Middle frontal gyrus (tissue), 1 donor: Measurements from ENCODE around the gene ATG4C.
"Not testable (repeated sequence)": the region's sequence is repeated elsewhere in the genome, so short reads cannot be mapped to it uniquely, and the experiment has no call there.

Source experiments
- DNase-seq: peaks from one replicate; pipeline ENCODE4 v3.0.0-alpha.2; 2015; ENCODE audit warnings: low spot score; ENCODE audit errors: extremely low spot score

Gene ATG4C, protein sequence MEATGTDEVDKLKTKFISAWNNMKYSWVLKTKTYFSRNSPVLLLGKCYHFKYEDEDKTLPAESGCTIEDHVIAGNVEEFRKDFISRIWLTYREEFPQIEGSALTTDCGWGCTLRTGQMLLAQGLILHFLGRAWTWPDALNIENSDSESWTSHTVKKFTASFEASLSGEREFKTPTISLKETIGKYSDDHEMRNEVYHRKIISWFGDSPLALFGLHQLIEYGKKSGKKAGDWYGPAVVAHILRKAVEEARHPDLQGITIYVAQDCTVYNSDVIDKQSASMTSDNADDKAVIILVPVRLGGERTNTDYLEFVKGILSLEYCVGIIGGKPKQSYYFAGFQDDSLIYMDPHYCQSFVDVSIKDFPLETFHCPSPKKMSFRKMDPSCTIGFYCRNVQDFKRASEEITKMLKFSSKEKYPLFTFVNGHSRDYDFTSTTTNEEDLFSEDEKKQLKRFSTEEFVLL

DNA sequence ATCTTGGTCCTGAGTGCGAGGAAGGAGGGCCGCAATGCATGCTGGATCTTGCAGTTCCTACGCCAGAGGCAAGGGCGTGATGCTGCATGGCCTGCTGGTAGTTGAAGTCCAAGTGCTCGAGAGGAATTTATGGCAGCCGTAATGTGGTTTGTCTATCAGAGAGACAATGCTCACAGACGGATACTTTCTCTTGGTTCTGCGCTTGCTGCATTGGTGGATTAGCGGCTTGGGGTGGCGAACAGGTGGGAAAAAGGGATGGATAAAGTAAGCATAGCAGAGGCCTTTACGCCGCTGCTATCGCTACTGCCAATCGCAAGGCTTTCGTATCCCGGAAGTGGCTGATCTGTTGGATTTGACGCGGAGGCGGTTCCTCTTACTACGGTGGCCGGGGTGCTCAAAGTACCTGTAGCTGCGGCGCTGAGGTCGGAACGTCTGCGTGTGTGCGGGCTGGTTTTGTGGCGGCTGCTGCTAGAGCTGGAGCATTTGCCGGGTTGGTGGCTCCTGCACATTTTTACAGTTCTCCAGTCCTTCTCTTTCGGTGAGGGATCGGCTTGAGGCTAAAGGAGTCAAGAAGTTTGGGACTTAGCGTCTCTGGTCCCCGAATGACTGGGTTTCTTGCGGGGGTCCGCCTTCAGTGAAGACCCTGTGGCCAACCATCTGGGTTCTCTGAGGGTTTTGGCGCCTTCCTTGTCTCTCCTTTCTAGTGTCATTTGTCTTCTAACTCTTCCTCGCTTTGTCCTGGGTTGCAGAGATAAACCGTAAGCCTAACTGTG is at the start of gene ATG4C:
ATG4C (plus strand) TSS at position 397 of the 773 bp plus-strand sequence. CDS start 19,655 bp downstream, outside the sequence.
- DNase-seq = peak; percentile 96

DNA sequence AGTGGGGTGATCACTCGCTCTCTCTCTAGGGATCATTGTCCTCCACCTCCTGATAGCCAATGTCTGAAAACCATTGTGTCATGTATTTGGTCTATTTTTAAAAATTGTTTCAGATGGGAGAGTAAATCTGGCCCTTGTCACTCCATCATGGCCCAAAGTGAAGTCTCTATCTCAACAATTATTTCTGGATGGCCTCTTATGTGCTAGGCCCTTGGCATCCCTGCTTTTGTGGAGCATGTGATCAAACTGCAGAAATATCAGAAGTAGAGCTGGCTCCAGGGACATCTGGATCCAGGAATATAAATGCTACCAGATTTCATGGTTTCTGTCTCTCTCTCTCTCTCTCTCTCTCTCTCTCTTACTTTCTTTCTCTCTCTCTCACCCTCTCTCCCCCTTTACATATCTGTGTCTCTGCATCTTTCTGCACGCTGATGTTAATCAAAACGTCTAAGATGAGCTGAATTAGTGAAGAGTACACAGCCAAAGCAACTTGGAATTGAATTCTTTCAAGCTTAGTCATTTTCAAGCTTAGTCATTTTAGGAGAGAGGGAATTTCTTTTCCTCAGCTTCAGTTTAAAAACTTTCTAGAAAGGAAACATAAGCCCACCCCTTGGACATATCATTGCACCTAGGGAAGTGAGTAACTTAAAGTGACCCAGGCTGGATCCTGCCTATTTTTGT is 48.3 kb upstream of the ATG4C start:
- DNase-seq = no peak

DNA sequence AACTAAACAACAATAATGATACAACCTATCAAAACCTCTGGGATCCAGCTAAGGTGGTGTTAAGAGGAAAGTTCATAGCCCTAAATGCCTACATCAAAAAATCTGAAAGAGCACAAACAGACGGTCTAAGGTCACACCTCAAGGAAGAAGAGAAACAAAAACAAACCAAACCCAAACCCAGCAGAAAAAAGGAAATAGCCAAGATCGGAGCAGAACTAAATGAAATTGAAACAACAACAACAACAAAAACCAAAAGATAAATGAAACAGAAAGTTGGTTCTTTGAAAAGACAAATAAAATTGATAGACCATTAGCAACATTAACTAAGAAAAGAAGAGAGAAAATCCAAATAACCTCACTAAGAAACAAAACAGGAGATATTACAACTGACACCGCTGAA is 43.2 kb upstream of the ATG4C start:
- DNase-seq = not testable (repeated sequence)

DNA sequence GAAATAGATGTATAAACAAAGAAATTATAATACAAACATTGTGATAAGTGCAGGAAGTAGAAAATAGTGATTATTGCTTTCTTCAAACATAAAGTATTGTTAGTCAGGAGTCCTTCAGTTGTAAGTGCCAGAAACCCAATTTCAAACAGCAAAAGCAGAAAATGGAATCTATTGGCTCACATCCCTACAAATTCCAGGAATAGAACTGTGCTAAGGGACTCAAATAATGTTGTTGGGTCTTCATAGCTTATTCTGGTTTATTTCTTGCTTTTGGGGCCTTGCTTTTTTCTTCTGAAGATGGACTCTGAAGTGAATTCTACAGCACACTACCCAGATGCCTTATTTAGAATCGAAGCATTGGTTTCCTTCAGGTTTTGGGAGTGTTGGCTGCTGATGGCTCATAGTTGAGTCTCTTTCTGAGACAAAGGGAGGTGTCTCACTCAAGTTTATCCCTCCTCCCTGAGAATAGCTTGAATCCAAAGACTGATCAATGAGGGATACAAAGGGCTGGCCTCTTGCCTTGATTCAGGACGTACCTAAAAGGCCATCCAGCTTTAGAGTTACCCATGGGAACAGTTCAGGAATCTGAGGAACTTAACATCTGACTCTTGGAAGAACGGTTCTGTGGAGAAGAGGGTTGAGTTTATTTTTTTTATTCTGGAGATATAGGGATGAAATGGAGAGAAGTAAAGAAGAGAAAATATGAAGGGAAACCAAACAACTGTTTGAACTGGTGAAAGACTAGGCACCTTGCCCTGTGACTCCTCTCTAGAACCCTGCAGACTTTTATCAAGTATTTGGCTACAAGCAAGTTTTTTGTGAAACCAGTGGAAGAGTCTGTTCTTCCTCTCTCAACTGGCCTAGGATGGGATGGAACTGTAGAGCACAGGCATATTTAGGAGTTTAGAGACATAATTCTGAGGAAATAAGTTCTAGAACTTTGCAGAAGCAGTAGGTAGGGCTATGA is 39.0 kb upstream of the ATG4C start:
- no peak for DNase-seq

DNA sequence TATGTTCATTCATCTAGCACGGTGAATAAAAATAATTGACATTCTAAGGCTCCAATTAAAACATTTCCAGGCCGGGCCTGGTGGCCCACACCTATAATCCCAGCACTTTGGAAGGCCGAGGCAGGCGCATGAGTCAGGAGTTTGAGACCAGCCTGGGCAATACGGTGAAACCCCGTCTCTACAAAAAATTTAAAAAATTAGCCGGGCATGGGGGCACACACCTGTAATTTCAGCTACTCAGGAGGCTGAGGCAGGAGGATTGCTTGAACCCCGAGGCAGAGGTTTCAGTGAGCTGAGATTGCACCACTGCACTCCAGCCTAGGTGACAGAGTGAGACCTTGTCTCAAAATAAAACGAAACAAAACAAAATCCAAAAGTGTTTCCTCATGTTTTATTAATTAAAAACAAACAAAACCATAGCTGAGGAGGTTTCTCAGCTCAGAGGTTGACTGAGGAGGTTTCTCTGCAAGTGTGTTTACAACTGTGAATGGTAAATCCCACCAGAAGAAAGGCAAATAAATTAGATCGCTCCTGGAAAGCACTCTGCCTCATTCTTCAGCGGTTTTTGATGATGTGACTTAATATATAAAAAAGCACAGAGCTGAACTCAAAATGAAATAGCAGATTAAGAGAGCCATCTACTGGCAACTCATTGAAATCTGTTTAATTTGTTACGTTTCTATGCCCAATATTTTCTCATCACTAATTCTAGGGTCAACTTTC is 37.7 kb upstream of the ATG4C start:
- peak; percentile 34 for DNase-seq

DNA sequence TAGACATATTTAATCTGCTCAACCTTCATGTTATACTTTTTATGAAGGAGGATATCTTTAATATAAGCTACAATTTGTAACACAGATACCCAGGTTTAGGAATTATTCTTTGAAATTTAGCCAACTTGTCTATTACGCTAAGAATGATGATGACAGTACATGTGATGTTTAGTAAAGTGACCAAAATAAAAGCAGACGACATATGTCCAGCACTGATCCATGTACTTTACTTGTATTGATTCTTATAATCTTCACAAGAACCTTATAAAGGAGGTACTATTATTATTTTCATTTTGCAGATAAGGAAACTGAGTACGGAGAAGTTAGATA is 37.2 kb upstream of the ATG4C start:
- no peak for DNase-seq

DNA sequence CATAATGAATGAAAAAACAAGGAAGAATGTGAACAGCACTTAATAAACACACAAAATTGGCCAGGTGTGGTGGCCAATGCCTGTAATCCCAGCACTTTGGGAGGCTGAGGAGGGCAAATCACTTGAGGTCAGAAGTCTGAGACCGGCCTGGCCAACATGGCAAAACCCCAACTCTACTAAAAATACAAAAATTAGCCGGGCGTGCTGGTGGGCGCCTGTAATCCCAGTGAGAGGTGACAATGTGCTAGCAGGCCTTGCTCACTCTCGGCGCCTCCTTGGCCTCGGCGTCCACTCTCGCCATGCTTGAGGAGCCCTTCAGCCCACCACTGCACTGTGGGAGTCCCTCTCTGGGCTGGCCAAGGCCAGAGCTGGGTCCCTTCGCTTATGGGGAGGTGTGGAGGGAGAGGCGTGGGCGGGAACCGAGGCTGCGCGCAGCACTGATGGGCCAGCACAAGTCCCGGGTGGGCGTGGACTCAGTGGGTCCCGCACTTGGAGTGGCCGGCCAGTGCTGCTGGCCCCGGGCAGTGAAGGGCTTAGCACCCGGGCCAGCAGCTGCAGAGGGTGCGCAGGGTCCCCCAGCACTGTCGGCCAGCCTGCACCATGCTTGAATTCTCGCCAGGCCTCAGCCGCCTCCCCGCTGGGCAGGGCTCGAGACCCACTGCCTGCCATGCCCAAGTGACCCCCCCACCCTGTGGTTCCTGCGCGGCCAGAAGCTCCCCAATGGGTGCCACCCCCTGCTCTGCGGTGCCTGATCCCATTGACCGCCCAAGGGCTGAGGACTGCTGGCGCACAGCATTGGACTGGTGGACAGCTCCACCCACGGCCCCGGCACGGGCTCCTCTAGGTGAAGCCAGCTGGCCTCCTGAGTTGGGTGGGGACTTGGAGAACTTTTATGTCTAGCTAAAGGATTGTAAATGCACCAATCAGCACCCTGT is 30.6 kb upstream of the ATG4C start:
- no peak for DNase-seq

DNA sequence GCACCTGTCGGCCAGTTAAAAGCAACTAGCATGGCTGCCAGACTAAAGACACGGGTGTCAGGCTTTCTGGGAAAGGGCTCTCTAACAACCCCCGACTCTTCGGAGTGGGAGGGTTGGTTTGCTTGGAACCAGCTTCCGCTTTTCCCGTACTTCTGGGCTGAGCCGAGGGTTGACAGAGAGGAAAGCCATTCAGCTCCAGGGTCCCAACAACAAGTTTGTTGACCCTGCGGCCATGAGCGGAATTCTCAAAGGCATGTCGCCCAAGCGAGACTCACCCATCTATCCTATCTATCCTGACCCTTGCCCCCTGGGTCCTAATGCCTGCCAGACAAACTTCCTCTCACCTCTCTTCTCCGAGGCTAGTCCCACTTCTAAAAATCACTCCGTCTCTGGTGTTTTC is 29.0 kb upstream of the ATG4C start:
- not testable (repeated sequence) for DNase-seq

DNA sequence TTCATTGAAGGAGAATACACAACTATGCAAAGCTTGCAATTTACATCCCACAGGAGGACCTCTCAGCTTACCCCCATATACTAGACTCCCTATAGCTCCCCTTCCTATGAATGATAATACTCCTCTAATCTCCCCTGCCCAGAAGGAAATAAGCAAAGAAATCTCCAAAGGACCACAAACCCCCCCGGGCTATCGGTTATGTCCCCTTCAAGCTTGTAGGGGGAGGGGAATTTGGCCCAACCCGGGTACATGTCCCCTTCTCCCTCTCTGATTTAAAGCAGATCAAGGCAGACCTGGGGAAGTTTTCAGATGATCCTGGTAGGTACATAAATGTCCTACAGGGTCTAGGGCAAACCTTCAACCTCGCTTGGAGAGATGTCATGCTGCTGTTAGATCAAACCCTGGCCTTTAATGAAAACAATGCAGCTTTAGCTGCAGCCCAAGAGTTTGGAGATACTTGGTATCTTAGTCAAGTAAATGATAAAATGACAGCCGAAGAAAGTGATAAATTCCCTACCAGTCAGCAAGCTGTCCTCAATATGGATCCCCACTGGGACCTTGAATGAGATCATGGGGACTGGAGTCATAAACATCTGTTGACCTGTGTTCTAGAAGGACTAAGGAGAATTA is 27.6 kb upstream of the ATG4C start:
- DNase-seq = not testable (repeated sequence)

DNA sequence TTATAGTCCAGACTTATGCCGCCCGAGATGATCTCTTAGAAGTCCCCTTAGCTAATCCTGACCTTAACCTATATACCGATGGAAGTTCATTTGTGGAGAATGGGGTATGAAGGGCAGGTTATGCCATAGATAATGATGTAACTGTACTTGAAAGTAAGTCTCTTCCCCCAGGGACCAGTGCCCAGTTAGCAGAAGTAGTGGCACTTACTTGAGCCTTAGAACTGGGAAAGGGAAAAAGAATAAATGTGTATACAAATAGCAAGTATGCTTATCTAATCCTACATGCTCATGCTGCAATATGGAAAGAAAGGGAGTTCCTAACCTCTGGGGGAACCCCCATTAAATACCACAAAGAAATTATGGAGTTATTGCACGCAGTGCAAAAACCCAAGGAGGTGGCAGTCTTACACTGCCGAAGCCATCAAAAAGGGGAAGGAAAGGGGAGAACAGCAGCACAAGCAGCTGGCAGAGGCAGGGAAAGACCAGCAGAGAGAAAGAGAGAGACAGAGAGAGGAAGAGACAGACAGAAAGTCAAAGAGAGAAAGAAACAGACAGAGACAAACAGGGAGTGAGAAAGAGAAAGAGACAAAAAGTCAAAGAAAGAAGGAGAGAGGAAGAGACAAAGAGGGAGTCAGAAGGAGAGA is 24.6 kb upstream of the ATG4C start:
- not testable (repeated sequence) for DNase-seq

DNA sequence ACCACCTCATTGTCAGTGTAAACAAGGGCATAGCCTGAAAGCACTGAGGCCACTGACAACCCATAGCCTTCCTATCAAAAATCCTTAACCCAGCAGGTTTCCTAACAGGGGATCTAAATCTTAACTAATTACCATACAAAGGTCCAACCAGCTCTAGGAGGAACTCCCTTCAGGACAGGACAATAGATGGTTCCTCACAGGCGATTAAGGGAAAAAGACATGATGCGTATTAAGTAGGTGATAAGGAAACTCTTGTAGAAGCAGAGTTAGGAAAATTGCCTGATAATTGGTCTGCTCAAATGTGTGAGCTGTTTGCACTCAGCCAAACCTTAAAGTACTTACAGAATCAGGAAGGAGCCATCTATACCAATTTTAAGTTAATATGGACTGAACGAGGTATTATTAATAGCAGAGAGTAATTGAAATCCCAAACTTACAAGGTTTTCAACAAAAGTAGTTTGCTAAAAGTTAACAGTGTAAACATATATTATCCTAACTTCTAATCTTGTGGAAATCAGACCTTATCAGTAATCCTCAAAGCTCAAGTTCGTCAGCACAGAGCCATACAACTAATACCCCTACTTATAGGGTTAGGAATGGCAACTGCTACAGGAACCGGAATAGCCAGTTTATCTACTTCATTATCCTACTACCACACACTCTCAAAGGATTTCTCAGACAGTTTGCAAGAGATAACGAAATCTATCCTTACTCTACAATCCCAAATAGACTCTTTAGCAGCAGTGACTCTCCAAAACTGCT is 23.7 kb upstream of the ATG4C start:
- not testable (repeated sequence) for DNase-seq

DNA sequence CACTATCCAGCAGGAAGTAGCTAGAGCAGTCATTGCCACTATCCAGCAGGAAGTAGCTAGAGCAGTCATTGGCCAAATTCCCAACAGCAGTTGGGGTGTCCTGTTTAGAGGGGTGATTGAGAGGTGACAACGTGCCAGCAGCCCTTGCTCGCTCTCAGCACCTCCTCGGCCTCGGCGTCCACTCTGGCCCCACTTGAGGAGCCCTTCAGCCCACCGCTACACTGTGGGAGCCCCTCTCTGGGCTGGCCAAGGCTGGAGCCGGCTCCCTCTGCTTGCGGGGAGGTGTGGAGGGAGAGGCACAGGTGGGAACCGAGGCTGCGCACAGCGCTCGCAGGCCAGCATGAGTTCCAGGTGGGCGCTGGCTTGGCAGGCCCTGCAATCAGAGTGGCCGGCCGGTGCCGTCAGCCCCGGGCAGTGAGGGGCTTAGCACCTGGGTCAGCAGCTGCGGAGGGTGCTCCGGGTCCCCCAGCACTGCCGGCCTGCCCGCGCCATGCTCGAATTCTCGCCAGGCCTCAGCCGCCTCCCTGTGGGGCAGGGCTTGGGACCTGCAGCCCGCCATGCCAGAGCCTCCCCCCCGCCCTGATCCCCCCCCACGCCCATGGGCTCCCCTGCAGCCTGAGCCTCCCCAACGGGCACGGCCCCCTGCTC is 22.6 kb upstream of the ATG4C start:
- not testable (repeated sequence) for DNase-seq

DNA sequence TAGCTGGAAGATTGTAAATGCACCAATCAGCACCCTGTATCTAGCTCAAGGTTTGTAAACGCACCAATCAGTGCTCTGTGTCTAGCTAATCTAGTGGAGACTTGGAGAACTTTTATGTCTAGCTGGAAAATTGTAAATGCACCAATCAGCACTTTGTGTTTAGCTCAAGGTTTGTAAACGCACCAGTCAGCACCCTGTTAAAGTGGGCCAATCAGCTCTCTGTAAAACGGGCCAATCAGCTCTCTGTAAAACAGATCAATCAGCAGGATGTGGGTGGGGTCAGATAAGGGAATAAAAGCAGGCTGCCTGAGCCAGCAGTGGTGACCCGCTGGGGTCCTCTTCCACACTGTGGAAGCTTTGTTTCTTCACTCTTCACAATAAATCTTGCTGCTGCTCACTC is 21.9 kb upstream of the ATG4C start:
- not testable (repeated sequence) for DNase-seq

DNA sequence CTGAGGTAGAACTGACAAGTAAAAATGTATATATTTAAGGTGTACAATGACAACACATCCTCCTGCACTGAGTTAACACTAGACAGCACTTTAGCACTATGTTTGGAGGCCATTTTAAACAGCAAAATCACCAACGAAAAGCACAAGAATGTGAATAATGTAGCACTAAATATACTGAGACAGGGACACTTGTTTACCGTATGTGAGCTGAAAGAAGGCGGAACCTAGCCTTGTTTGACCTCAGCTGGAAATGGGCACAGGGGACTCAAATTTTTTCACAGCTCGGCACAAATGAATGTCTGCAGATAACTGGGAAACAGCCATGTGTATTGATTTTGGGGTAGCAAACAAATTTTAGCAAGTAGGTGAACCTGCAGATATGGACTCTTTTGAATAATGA is 18.0 kb upstream of the ATG4C start:
- no peak for DNase-seq

DNA sequence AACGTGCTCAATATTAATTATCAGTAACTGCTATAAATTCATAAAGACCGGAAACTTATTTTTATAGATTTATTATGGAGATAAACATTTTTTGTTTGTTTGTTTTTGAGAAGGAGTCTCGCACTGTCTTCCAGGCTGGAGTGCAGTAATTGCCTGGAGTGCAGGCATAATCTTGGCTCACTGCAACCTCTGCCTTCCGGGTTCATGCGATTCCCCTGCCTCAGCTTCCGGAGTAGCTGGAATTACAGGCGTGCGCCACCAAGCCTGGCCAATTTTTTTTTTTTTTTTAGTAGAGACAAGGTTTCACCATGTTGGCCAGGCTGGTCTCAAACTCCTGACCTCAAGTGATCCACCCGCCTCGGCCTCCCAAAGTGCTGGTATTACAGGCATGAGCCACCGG is 15.4 kb upstream of the ATG4C start:
- not testable (repeated sequence) for DNase-seq

DNA sequence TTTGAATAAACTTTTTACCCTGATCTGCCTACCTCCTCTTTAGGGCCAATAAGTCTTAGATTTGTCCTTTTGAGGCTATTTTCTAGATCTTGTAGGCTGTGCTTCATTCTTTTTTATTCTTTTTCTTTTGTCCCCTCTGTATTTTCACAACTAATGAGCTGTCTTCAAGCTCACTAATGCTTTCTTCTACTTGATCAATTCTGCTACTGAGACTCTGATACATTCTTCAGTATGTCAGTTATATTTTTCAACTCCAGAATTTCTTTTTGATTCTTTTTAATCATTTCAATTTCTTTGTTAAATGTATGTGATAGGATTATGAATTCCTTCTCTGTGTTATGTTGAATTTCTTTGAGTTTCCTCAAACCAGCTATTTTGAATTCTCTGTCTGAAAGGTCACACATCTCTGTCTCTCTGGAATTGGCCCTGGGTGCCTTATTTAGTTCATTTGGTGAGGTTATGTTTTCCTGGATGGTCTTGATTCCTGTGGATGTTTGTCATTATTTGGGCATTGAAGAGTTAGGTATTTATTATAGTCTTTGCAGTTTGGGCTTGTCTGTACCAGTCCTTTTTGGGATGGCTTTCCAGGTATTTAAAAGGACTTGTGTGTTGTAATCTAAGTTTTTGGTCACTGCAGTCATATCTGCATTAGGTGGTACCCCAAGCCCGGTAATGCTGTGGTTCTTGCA is 11.2 kb upstream of the ATG4C start:
- DNase-seq = no peak
